Stimulated activated CD4-positive, alpha-beta T cell treated with anti-CD3 and anti-CD28 coated beads, Interleukin-2, amount 100 ng/mL, for 4 hours (primary cell): ENCODE measurements around the gene CCDC40.

Source experiments
- DNase-seq: peaks from one replicate; pipeline ENCODE4 v3.0.0-alpha.2; 2020; ENCODE audit warnings: low read depth

CCDC40 gene

GRCh38 chr17:80116276-80116920 lies 80.0 kb downstream of the CCDC40 start:
- DNase-seq = no peak

- no peak for DNase-seq
Measured at GRCh38 chr17:80116921-80117380, 80.5 kb downstream of the CCDC40 start.

DNA sequence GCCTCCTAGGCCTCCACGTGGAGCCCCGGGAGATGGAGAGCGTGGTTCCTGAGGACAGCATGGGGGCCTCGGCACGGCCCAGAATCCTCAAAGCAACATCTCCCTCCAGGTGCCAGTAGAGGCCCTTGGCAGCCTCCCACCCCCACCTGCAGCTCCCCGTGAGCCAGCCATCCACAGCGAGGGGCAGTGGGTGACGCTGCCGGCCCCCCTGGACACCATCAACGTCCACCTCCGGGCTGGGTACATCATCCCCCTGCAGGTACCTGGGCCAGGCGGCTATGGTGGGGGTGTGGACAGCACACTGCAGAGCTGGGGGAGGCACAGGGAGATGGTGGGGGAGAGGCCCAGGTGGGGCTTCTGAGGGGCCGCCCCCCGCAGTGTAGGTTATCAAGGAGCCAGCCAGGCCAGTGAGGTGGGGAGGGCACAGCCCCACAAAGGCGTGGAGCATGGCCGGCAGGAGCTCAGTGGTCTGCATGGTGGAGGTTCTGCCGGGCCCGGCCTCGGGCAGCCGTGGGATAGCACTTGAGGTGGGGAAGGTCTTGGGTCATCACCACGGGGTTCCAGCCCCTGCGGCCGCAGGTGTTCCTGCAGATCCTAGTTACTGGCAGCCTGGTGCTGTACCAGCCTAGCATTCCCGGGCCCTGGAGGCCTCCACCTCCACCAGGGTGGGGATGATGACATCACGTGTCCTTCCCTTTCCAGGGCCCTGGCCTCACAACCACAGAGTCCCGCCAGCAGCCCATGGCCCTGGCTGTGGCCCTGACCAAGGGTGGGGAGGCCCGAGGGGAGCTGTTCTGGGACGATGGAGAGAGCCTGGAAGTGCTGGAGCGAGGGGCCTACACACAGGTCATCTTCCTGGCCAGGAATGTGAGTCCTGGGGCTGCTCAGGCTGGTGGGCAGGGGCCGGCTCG lies 81.3 kb downstream of the CCDC40 start:
- no peak for DNase-seq

- DNase-seq = no peak
Measured at GRCh38 chr17:80118601-80119270, 82.3 kb downstream of the CCDC40 start.

DNA sequence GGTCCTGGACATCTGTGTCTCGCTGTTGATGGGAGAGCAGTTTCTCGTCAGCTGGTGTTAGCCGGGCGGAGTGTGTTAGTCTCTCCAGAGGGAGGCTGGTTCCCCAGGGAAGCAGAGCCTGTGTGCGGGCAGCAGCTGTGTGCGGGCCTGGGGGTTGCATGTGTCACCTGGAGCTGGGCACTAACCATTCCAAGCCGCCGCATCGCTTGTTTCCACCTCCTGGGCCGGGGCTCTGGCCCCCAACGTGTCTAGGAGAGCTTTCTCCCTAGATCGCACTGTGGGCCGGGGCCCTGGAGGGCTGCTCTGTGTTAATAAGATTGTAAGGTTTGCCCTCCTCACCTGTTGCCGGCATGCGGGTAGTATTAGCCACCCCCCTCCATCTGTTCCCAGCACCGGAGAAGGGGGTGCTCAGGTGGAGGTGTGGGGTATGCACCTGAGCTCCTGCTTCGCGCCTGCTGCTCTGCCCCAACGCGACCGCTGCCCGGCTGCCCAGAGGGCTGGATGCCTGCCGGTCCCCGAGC lies 82.9 kb downstream of the CCDC40 start:
- DNase-seq = no peak

GRCh38 chr17:80119839-80120238 lies 83.4 kb downstream of the CCDC40 start:
- DNase-seq = no peak

- DNase-seq = no peak
Measured at GRCh38 chr17:80122026-80122575, 85.7 kb downstream of the CCDC40 start.

GRCh38 chr17:80122926-80123505 lies 86.6 kb downstream of the CCDC40 start:
- no peak for DNase-seq

DNA sequence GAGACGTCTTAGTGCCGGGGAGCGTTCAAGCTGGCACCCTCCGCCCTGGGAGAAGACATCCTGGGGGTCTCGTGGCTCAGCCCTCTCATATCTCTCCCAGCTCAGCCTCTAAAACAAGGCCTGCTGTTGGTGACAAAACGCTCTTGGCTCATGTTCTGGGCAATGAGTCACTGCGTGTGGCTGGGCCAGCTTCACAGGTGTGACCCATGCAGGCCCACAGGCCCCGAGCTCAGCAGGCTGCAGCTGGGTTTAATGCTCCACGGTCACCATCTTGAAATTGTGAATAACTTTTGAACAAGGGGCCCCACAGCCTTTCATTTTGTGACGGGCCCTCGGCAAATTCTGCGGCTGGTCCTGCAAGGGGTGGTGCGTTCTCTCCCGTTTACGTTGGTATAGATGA lies 87.3 kb downstream of the CCDC40 start:
- DNase-seq = no peak

- no peak for DNase-seq
Measured at GRCh38 chr17:80124351-80124981, 88.0 kb downstream of the CCDC40 start.

- DNase-seq = no peak
Measured at GRCh38 chr17:80125656-80126448, 89.4 kb downstream of the CCDC40 start.

GRCh38 chr17:80126449-80126715 lies 89.9 kb downstream of the CCDC40 start:
- DNase-seq = no peak

DNA sequence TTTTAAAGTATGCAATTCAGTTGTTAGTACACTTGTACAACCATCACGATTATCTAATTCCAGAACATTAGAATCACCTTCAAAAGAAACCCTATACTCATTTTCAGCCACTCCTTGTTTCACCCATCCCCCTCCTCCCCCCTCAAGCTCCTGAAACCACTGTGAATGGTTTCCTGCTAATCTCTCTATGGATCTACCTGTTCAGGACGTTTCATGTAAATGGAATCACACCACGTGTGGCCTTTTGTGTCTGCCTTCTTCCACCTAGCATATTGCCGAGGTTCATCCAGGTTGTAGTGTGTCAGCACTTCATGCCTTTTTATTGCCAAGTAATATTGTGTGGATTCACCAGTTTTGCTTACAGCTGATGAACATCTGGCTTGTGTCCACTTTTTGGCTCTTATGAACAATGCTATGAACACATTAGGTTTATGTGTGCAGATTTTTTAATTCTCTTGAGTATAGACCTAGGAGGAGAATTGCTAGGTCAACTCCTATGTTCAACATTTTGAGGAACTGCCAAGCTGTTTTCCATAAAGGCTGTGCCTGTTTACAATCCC lies 92.6 kb downstream of the CCDC40 start:
- no peak for DNase-seq

DNA sequence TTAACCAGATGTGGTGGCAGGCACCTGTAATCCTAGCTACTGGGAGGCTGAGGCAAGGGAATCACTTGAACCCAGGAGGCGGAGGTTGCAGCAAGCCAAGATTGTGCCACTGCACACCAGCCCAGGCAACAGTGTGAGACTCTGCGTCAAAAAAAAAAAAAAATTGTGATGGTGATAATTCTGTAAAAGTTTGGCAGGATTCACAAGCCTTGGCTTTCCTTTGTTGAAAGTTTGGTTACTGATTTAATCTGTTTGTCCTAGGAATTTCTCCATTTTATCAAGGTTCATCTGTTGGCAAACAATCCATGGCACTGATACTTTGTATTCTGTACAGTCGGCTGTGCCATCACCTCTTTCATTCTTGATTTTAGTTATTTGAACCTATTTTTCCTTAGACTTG lies 94.5 kb downstream of the CCDC40 start:
- no peak for DNase-seq

DNA sequence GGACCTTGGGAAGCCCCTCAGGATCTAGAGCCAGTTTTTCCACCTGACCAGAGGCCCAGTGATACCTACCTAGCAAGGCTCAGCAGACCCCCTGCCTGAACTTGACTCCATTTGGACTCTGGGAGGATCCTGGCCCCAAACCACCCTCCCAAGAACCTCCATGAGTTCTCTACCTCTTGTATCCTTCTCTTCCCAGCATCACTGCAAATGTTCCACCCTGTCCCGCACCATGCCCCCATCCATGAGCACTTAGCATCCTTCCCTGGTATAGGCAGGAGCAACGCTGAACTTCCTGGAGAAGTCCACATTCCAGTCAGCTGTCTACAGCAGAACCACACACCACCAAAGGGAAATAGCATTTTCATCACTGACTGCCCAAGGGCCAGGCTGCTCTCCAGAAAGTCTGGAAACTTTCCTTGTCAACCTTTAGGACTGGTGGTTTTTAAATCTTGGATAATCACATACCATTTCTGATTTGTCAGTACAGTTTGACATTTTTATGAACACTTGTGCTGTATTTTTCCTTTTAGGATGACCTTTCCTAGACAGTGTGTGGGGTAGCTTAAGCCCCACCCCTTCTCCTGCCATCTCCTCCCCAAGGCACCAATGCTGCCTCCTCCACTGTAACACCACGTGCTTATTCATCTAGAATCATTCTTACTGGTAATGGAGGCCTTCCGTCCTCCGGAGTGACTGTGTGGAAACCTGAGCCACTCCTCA lies 96.6 kb downstream of the CCDC40 start:
- no peak for DNase-seq

- no peak for DNase-seq
Measured at GRCh38 chr17:80133626-80133970, 97.2 kb downstream of the CCDC40 start.

- no peak for DNase-seq
Measured at GRCh38 chr17:80137131-80137530, 100.7 kb downstream of the CCDC40 start.

- no peak for DNase-seq
Measured at GRCh38 chr17:80138856-80139426, 102.5 kb downstream of the CCDC40 start.

- DNase-seq = no peak
Measured at GRCh38 chr17:80141463-80142165, 105.2 kb downstream of the CCDC40 start.
